ENCODE results near the gene ARID3B. TPM values are rescaled to one million over a fixed set of nuclear protein-coding genes. Genes with fewer than 3 reads are reported as not detected.
A peak's percentile ranks its signal among the peaks of the same experiment; 100 is the strongest.
"Not testable (repeated sequence)": the region's sequence is repeated elsewhere in the genome, so short reads cannot be mapped to it uniquely, and the experiment has no call there.

Gene ARID3B
- total RNA-seq, 1 donor from 2014 or later = 1.5 TPM

DNA sequence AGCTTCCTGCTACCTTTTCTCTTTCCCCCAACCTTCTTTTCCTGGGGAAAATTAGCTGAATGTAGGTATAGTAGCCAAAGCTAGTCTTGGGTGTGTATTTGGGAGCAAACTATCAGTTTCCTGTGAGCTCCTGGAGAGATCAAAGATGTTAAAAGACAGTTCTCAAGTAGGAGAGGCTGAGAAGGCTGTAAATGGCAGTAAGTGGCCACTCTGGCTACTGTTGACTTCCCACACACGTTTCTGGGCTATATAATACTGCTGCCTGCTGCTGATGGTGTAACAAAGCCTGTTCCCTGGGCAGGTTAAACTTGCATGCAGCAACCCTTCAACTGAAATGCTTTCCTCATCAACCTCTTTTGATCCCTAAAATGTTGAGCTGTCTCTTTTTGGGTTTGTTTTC lies 27.6 kb downstream of the ARID3B start:
- no peak for DNase-seq (ENCODE audit: low read depth, low spot score)

GRCh38 chr15:74569731-74570070 lies 28.7 kb downstream of the ARID3B start:
- no peak for DNase-seq (ENCODE audit: low read depth, low spot score)

DNA sequence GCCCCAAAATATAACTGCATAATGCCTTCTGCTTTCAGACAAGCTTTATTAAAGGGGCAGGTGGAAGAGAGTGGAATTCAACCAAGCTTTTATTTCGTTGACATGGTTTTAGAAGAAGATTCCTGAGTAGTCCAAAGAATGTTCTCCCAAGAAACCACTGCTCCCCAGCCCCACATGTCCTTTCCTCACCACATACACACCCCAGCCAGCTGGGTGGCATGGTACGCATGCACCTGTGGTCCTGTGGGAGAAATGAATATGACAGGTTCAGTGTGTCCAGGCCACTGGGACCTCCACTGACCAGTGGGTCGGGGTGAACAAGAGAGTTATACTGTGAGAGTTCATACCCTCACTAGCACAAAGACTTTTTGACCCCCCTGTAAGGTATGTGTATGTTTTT lies 30.2 kb downstream of the ARID3B start:
- DNase-seq (ENCODE audit: low read depth, low spot score) = no peak

- peak; percentile 37 for DNase-seq (ENCODE audit: low read depth, low spot score)
These were observed 33.0 kb downstream of the ARID3B start for GRCh38 chr15:74573987-74574386.

DNA sequence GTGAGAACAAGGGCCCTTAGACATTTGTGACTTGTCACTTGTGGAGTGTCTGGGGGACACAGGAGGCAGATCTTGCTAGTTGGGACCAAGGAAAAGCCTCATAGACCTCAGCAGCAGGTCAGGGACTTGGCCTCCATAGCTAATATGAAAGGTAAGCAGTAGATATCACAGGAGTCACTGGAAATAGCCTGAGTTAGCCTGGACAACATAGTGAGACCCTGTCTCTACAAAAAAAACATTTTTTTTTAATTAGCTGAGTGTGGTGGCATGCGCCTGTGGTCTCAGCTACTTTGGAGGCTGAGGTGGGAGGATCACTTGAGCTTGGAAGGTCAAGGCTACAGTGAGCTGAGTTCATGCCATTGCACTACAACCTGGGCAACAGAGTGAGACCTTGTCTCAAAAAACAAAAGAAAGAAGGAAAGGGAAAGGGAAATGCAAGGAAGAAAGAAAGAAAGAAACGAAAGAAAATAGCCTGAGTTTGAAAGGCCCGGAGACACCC lies 37.5 kb downstream of the ARID3B start:
- DNase-seq (ENCODE audit: low read depth, low spot score) = no peak

DNA sequence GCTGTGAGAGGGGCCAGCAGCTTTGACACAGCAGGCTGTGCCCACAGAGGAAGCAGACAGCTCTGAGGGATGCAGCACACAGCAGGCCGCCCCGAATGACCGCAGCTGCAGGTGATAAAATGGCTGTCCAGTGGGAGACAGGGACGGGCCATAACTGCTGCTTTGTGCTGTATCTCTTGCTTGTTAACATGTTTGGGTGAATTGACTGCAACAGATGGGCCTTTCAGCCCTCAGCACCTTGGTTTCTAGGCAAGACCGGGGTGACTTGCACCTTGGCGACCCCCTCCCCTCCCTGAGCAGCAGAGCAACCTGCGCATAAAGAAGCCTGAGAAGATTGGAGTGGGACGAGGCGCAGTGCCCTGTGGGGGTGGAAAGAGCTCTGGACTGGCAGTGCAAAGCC lies 38.0 kb downstream of the ARID3B start:
- no peak for DNase-seq (ENCODE audit: low read depth, low spot score)

GRCh38 chr15:74580538-74581350 lies 39.7 kb downstream of the ARID3B start:
- no peak for DNase-seq (ENCODE audit: low read depth, low spot score)

DNA sequence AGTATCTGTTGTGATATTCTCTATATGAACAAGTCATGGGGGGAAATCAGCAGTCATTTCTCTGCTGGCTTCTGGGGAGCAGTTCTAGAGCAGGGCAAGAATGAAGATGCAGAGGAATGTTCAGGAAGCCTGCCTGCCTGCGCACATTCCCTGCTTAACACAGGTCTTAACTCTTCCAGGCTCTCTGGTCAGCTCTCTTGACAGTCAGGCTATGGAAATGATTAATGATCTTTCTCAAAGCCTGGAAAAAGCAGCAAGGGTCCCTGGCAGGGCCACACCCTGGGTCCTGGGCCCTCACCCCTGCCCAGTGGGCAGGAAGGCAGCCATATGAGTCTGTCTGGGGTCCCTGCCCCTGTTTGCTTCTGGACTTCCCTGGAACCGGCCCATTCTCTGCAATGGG lies 43.2 kb downstream of the ARID3B start:
- no peak for DNase-seq (ENCODE audit: low read depth, low spot score)

- DNase-seq (ENCODE audit: low read depth, low spot score) = no peak
These were observed 43.8 kb downstream of the ARID3B start for GRCh38 chr15:74584779-74585178.

DNA sequence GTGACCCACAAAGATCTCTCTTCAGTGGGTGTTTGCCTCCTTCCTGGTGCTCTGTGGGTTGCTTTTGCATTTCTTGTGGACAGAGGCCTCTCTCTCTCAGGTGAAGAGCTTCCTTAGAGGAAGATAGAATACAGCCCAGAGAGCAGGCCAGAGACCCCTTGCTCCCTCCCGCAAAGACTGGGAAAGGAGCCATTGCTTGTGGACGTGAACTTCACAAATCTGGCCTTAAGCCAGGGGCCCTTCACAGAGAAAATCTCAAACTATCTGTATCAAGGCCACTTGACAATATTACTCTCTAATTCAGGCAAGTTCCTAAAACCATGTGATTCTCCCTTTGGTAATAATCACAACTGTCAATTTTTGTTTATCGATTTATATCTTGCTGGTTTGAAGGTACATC lies 44.2 kb downstream of the ARID3B start:
- no peak for DNase-seq (ENCODE audit: low read depth, low spot score)

- no peak for DNase-seq (ENCODE audit: low read depth, low spot score)
These were observed 44.8 kb downstream of the ARID3B start for GRCh38 chr15:74585857-74586256.

GRCh38 chr15:74589826-74590225 lies 48.8 kb downstream of the ARID3B start:
- no peak for DNase-seq (ENCODE audit: low read depth, low spot score)

GRCh38 chr15:74592222-74592621 lies 51.2 kb downstream of the ARID3B start:
- no peak for DNase-seq (ENCODE audit: low read depth, low spot score)

DNA sequence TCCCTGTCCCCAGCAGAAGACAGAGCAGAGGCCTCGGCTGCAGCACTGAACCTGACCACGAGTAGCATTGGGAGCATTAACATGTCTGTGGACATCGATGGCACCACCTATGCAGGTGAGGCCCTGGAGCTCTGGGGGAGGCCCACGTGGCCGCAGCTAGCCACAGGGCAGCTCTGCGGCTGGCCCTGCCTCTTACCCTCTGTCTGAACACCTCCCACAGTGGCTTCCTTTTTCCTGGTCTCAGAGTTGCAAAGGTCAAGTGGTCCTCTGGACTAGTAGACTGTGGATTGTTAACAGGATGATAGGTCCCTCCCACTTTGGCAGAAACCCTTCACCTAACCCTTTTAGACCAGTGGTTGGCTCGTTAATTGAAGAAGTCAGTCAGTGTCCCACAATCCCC lies 52.1 kb downstream of the ARID3B start:
- no peak for DNase-seq (ENCODE audit: low read depth, low spot score)

GRCh38 chr15:74594455-74594854 lies 53.4 kb downstream of the ARID3B start:
- DNase-seq (ENCODE audit: low read depth, low spot score) = no peak

DNA sequence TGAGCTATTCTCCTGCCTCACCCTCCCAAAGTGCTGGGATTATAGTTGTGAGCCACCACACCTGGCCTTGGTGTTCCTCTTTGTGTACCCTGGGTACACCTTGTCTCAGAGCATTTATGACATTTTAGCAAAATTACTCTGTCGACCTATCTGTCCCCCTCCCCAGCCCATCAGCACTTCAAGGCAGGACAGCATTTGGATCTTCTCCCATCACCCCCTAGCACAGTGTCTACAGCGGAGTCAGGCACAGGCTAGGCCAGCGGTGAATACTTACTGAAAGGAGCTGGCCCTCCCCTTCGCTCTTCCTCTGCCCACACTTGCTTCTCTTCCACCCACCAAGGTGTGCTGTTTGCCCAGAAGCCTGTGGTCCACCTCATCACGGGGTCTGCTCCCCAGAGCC lies 54.3 kb downstream of the ARID3B start:
- DNase-seq (ENCODE audit: low read depth, low spot score) = no peak

DNA sequence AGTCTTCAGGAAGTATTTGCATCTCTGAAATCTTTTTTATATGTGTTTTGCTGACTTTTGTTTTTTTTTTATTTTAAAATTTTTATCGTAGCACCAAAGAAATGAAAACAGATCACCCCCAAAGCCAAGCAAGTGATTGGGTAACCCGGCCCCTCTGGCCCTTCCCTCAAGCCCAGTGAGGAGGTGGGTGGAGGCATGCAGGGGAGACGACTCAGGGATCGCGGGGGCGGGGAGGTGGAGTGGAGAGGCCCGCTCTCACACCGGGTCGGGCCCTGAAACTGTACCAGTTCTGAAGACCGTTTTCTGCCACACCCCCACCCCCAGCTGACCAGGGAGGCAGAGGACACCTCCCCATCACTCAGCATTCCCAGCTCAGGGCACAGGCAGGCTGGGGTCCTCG lies 55.7 kb downstream of the ARID3B start:
- not testable (repeated sequence) for DNase-seq (ENCODE audit: low read depth, low spot score)

DNA sequence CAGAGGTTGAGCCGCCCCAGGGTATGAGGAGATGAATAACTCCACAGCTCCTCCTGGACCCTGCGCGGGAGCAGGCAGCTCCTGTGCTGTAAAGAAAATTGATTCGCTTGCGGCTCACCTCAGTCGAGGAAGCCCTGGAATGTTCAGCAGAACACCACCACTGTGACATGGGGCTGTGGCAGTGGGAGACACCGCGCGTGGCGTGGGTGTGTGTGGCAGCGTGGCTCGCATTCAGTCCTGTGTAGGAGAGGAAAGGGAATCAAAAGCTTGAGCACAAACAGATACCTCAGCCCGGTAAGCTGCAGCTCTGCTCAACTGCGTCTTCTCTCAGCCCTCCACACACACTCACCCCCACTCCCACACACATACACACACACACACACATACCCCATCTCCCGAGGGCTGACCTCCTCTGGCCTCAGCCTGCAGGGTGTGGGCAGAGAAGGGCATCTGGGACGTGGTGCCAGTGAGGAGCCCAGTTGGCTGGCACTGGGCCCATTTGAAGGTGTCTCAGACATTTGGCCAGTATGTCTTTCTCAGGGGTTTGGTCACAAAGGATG lies 56.2 kb downstream of the ARID3B start:
- DNase-seq (ENCODE audit: low read depth, low spot score) = not testable (repeated sequence)

GRCh38 chr15:74598126-74598842 lies 57.3 kb downstream of the ARID3B start:
- peak; percentile 50 for DNase-seq (ENCODE audit: low read depth, low spot score)

DNA sequence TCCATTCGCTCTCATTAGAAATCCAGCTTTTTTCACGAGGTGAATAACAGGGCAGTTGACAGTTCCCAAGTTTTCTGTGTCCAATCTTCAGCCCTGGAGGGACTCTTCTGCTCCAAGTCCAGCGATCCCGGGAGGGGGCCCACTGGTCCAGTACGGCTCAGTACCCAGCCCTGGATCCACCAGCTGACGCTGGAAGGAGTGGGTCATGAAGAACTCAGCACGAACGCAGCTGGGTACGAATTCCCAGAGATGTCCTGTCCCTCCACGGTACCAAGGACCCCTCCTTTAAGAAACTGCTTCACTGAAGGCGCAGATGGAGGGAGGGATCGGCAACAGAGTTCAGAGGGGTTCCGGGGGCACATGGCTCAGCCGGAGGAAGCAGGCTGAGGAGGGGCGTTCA lies 58.1 kb downstream of the ARID3B start:
- no peak for DNase-seq (ENCODE audit: low read depth, low spot score)

DNA sequence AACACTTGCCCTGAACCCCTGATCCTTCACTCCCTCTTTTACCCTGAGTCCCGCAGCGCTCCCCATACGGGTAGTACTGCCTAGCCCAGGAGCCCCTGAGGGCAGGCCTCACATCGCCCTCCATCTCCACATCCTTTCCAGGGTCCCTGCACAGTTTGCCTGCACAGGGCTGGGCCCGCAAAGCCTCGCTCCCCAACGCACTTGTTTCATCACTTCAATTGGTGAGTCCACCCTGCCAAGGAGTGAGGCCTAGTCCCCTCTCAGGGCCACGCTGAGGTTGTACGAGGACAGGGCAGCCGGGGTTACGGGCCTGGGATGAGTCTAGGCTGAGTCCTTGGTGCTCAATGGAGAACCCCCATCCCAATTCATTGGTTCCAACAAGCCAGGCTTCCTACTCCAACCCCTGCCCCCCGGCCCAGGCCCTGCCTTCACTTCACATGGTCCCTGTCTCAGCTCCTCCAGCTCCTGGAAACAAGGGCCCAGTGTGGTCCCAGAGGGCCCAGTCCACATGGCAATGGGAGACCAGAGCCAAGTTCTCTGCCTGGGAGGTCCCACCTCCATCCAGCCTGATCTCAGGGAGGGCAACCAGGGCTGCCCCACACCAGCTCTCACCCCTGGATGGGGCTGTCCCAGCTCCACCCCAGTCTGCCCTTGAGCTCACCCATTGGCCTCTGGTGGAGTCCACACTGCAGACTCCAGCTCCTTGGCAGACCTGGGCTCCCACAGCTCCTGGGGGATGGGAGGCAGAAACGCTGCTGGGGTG lies 62.2 kb downstream of the ARID3B start:
- no peak for DNase-seq (ENCODE audit: low read depth, low spot score)

All from pulmonary artery endothelial cell (primary cell).